Urothelium cell line (cell line): ENCODE results near the gene SCFD2.

Experiments
- DNase-seq: peaks from one replicate; pipeline ENCODE4 v3.0.0; 2011; ENCODE audit warnings: low spot score, mixed read lengths
- FAIRE-seq: peaks from 2 replicates; lab custom pipeline; 2011; peaks lifted over from hg19 to GRCh38; lab: Jason Lieb, UNC

The SCFD2 gene

GRCh38 chr4:52869196-52869595, 496.7 kb downstream of the SCFD2 start:
- no peak for DNase-seq

GRCh38 chr4:52868133-52868532, 497.7 kb downstream of the SCFD2 start:
- no peak for FAIRE-seq
- DNase-seq: no peak

More at GRCh38 chr4:52869196-52869595, 496.7 kb downstream of the SCFD2 start:
- no peak for FAIRE-seq

DNA sequence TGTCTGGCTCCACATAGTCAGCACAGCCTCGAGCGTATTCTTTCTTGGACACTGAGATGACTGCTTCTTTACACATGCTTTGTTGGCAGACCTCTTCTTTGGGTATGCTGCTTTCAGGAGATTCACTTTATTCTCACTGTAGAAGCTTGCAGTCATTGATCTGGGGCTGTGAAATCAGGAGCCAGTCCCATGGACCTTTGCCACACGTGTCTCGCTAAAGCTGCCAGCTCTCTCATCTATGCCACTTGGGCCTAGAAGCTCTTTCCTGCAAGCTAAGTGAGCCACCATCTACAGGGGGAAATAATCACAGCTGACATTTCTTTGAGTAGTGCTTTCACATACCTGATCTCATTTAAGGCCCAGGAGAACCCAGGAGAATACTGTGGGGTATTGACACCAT, 498.7 kb downstream of the SCFD2 start:
- DNase-seq (no peak), FAIRE-seq (no peak)

DNA sequence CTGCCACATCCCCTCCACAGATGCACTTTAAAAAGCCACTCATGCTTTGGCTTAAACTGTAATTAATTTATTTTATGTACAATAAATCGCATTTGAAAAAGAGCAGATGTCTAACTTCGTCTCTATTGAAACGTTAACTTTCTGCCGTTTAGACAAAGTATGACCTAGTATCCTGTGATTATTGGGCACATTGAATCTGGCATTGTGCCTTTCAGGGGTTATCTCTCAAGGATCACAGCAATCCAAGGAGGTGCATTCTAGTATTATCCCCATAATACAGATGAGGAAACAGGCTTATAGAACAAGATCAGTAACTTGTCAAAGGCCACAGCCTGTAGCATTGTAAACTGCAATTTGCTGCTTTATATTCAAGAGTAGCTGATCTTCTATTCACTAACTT, 499.1 kb downstream of the SCFD2 start:
- FAIRE-seq (no peak), DNase-seq (no peak)

GRCh38 chr4:52865300-52865699, 500.6 kb downstream of the SCFD2 start:
- no peak for FAIRE-seq

DNA sequence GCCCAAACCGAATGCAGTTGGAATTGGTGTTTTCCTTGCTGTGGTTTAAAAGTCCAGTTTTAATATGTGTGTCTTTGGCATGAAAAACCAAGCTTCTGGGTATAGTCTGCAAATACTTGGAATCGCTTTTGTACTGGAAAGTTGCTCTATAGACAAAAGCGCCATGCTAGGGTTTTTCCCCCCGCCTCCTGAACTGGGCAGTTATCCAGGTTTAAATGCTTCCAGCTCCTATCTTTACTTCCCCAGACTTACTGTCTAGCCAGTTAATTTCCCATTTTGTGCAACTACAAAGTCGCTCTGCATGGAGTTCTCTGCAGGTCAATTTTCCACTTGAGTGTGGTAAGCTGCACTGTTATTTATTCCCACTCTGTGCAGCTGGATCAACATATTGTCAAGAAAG, 501.1 kb downstream of the SCFD2 start:
- FAIRE-seq: no peak

More at GRCh38 chr4:52865300-52865699, 500.6 kb downstream of the SCFD2 start:
- DNase-seq: no peak

DNA sequence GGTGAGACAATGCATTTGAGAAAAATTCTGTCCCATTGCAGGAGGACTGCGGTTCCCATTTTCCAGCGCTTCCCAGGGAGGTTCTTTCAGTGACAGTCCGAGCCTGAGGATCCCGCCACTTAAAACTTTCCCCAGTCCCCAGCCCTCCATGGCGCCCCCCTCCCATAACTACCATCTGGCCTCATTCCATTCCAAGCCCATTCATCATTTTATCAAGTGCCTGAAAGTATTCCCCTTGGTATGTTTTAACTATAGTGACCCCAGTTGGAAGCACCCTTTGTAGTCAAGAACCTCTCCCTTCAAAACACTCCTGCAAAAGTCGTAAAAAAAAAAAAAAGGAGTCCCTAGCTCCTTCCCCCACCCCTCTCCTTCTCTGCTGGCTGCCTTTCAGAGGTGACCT, 502.5 kb downstream of the SCFD2 start:
- FAIRE-seq (no peak), DNase-seq (no peak)

More for the DNA sequence above, 501.1 kb downstream of the SCFD2 start:
- DNase-seq: no peak

- FAIRE-seq (no peak), DNase-seq (no peak)
Measured at GRCh38 chr4:52862639-52863161, 503.2 kb downstream of the SCFD2 start.

DNA sequence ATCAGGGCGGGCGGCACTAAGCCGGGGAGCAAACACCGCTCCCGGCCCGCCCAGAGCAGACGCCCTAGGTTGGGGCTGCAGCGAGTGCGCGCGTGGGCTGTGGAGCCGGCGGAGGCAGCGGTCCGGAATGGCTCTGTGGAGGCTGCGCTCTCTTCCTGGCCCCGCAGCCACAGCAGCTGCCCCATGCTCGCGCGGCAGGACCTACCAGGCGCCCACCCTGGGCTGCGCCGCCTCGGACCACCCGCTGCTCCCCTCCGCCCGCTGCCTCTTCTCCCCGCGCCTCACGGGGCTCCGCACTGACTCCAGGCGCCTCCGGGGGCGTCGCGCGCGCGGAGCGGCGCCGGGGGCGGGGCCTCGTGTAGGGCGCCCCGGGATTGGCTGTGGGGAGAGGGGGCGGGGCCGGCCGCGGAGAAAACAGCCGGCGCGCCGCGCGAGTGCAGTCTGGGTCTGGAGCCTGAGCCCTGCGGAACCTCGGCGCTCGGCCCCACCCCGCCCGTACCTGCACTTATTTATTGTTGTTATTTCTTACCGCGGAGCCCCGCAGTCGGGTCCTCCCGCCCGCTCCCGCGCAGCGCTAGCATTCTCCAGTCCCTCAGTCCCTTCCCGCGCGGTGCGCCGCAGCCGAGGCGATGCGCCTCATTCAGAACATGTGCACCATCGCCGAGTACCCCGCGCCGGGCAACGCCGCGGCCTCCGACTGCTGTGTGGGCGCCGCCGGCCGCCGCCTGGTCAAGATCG, 503.8 kb downstream of the SCFD2 start, which contains the start of gene RASL11B:
TSS of gene RASL11B (plus strand) at position 439 of the 738 bp plus-strand sequence. CDS start at position 630, 191 bp downstream.
- FAIRE-seq (no peak), DNase-seq (peak; percentile 91)

GRCh38 chr4:52861171-52861823, 504.6 kb downstream of the SCFD2 start:
- FAIRE-seq (peak; percentile 56), DNase-seq (no peak)

- FAIRE-seq: no peak
Measured at GRCh38 chr4:52860361-52860760, 505.5 kb downstream of the SCFD2 start.

GRCh38 chr4:52856801-52857200, 509.1 kb downstream of the SCFD2 start:
- no peak for DNase-seq
- no peak for FAIRE-seq

More at GRCh38 chr4:52860361-52860760, 505.5 kb downstream of the SCFD2 start:
- no peak for DNase-seq

GRCh38 chr4:52853351-52853750, 512.5 kb downstream of the SCFD2 start:
- DNase-seq (no peak), FAIRE-seq (no peak)

DNA sequence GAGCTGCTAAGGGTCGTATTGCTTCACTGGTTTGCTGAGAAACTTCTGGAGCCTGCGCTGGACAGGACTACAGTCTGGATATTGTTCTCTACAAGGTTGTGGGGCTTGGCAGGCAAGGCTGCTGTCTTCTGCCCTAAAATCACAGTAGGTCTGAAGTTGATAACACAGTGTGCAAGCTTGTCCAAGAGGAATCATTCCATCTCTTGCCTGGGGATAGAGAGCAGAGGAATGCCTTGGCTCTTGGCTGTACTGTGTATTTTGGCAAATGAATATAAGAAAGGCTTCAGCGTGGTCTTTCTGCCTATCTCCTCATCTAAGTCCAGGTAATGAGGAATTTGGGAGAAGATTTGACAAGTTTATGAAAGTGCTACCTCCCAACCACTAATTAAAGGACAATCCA, 513.1 kb downstream of the SCFD2 start:
- DNase-seq (no peak), FAIRE-seq (no peak)

- FAIRE-seq (no peak), DNase-seq (no peak)
Measured at GRCh38 chr4:52852041-52852440, 513.8 kb downstream of the SCFD2 start.

DNA sequence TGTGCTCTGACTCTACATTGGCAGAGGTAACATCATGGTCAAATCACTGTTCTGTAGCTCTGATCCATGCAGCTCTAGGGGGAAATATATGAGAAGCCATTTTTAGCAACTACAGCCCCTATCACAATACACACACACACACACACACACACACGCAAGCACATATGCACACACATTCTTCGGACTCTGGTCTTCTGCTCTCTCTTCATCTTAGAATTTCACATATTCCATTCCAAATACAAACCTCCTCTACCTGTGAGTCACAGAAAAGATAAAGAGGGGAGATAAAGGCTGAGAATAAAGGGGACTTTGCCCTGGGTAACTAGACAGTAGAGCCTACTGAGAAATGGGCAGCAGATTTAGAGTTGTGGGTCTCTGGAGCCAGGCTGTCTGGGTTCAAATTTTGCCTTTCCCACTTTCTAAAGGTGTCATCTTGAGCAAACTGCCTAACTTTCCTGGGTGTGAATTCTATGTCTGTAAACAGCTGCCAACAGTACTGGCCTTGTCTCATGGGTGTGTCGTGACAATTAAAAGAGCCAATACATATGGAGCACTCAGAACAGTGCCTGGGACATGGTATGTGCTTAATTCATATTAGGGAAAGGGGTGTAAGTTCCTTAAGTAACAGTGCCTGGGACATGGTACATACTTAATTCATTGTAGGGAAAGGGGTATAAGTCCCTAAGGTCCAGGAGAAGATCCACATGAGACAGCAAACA, 515.3 kb downstream of the SCFD2 start:
- no peak for DNase-seq
- FAIRE-seq: no peak

DNA sequence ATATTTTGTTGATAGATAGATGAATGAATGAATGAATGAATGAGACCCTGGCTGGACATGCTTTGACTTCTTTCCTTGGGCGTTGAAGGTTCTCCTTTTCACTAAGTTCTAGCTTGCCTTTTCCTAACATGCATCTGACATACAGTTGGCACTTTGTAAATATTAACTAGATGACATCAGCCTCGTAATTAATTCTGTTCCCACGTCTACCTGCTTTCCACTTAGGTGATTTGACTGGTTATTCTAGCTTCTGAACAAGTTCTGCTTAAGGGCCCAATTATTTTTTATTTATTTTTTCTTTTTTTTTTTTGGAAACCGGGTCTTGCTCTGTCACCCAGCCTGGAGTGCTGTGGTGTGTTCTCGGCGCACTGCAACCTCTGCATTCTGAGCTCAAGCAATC, 517.6 kb downstream of the SCFD2 start:
- no peak for FAIRE-seq
- no peak for DNase-seq

DNA sequence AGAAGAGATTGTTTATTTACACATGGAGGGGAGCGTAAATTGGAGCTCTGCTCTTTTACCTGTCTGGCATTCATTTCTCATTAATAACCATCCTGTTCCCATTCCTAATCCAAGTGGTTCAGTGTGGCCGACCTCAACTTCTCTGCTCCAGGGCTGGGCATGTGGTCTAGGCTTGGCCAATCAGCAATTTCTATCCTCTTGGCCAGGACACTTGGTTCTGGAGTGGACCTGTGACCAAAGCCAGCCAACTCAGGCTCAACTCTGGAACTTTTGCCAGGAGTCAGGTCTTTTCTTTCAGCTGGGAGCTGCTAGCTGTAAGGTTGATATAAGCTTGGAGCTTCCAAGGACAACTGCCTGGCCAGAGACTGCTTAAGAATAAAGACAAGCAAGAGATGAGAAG, 519.4 kb downstream of the SCFD2 start:
- DNase-seq (no peak), FAIRE-seq (no peak)

GRCh38 chr4:52844596-52844995, 521.3 kb downstream of the SCFD2 start:
- FAIRE-seq (no peak), DNase-seq (no peak)

DNA sequence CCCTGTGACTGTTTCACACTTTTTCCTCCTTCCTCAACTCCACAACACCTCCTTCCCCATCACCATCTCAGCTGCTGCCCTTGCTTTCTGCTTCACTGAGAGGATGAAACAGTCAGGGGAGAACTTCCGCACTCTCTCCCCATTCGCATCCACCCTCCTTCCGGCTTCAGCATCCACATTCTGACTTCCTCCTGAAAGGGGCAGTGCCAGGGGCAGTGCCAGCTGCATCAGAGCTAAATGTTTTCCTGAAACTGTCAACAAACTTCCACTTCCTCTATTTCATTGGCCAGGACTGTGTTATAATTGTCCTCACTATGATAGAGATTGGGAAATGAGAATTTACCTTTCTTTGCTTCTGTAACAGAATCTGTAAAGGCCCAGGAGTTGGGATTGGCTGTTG, 521.9 kb downstream of the SCFD2 start:
- FAIRE-seq (peak; percentile 88), DNase-seq (no peak)

DNA sequence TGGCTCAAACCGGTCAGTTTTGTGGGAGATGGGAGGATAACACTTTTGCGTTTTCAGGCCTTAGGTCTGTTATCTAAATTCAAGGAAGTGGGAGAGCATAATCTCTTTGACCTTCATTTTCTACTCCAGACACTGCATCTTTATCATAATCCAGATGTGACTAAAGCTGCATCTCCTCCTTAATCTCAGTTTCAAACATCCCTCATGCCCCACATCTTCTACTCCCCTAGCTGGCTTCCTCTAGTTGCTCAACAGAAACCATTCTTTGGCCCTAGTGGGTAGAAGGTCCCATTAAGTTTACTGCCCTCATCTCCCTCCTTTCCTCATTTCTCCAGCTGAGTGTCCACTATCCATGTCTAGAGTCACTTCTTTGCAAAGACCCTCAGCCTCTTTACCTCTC, 522.5 kb downstream of the SCFD2 start:
- DNase-seq: no peak
- peak; percentile 44 for FAIRE-seq
